ENCODE data around the gene BAZ1A. TPM values are rescaled to one million over a fixed set of nuclear protein-coding genes. Genes with fewer than 3 reads are reported as not detected.

BAZ1A gene
- total RNA-seq, 1 experiment from 2014 or later = 24.2 TPM

- TF ChIP-seq, protein P1, sequence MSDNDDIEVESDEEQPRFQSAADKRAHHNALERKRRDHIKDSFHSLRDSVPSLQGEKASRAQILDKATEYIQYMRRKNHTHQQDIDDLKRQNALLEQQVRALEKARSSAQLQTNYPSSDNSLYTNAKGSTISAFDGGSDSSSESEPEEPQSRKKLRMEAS (IDR thresholded peaks at IDR 0.05) = no peak
Measured at GRCh38 chr14:34723867-34724266, 151.3 kb downstream of the BAZ1A start (continued).

GRCh38 chr14:34722723-34723545 is 152.2 kb downstream of the BAZ1A start:
- peak overlapping the region; percentile 72 for H2AFZ ChIP-seq (ENCODE audit: low read depth, low read length, poor library complexity, severe bottlenecking)
- no peaks in the 10 kb centered on the region for H3K27me3 ChIP-seq (ENCODE audit: insufficient read depth, low read length)
- no peak overlapping the region for H3K4me3 ChIP-seq (replicated peaks in 1 of 2; ENCODE audit: low read depth in 1 of 2, low read length in 2 of 2)
- CTCF ChIA-PET = interaction anchor here (0.6 to 2.2 kb wide), 21 partner anchors 8 to 342 kb away, joined by 3 to 36 read pairs (median 5); partner anchors contain the start of gene CFL2
- peak overlapping the region; percentile 4; the same call in 1 of the 2 replicates for H3K9ac ChIP-seq (ENCODE audit: low read length)
- DNase-seq (ENCODE audit: low read depth, low spot score) (peak; percentile 61), ATAC-seq (peak; percentile 81)
- RAD21 ChIA-PET (ENCODE audit: low non-redundant PET in 1 of 2, low total read pairs in 2 of 2, uncharacterized antibody in 2 of 2, unreplicated experiment in 2 of 2) = interaction anchor here in 1 of 2 experiments (0.6 to 0.8 kb wide), 3 partner anchors 29 to 159 kb away, joined by 3 to 4 read pairs (median 3); no protein-coding TSS in a partner anchor
- H3K27ac ChIP-seq (ENCODE audit: low read depth, low read length) = peak overlapping the region; percentile 17; the same call in 1 of the 2 replicates
- H3K4me1 ChIP-seq (ENCODE audit: control insufficient read depth in 1 of 2, insufficient read depth in 2 of 2, low read length in 2 of 2) = peaks cover 8 to 15% of the 10 kb centered on the region in 2 experiments; a peak in 3 of 4 replicates
- H3K79me2 ChIP-seq (ENCODE audit: insufficient read depth, low read length) = no peaks in the 10 kb centered on the region
- no peaks in the 10 kb centered on the region for H4K20me1 ChIP-seq (ENCODE audit: insufficient read depth)
- H3K36me3 ChIP-seq (ENCODE audit: control insufficient read depth in 1 of 2, insufficient read depth in 2 of 2, low read length in 2 of 2) = no peaks in the 10 kb centered on the region
- no TSS peak for BruUV-seq (replicated peaks)
- TF ChIP-seq RAD21 (IDR thresholded peaks at IDR 0.05; ENCODE audit: low read depth) (peak; percentile 75), SP1 (IDR thresholded peaks at IDR 0.05; ENCODE audit: low read depth) (no peak), ZNF274 (IDR thresholded peaks at IDR 0.05; ENCODE audit: low read depth, low read length) (no peak)
- TF ChIP-seq, protein P1 (IDR thresholded peaks at IDR 0.05) = peak; percentile 27; the same call in 1 of the 2 replicates
- TF ChIP-seq, protein P2, sequence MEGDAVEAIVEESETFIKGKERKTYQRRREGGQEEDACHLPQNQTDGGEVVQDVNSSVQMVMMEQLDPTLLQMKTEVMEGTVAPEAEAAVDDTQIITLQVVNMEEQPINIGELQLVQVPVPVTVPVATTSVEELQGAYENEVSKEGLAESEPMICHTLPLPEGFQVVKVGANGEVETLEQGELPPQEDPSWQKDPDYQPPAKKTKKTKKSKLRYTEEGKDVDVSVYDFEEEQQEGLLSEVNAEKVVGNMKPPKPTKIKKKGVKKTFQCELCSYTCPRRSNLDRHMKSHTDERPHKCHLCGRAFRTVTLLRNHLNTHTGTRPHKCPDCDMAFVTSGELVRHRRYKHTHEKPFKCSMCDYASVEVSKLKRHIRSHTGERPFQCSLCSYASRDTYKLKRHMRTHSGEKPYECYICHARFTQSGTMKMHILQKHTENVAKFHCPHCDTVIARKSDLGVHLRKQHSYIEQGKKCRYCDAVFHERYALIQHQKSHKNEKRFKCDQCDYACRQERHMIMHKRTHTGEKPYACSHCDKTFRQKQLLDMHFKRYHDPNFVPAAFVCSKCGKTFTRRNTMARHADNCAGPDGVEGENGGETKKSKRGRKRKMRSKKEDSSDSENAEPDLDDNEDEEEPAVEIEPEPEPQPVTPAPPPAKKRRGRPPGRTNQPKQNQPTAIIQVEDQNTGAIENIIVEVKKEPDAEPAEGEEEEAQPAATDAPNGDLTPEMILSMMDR (IDR thresholded peaks at IDR 0.05 in 2 of 3, conservative IDR thresholded peaks at IDR 0.05 in 1 of 3; ENCODE audit: borderline replicate concordance in 1 of 3, insufficient read depth in 1 of 3, low read depth in 2 of 3, low read length in 2 of 3) = peak; percentile 57 to 72 (median 68); a peak in 5 of 6 replicates
- peak overlapping the region; percentile 33 for H3K4me2 ChIP-seq (ENCODE audit: low read length)
- POLR2A ChIA-PET = interaction anchor here (0.9 to 1.9 kb wide), 4 partner anchors 9 to 30 kb away, joined by 3 to 5 read pairs (median 4); no protein-coding TSS in a partner anchor
- H3K9me3 ChIP-seq (ENCODE audit: control insufficient read depth in 1 of 2, insufficient read depth in 1 of 2, low read depth in 1 of 2, low read length in 2 of 2) = no peaks in the 10 kb centered on the region
- intact Hi-C loops (cut with micrococcal nuclease) = loop anchor here (2.0 kb wide), 1 partner anchor 50 kb away; no protein-coding TSS in a partner anchor
- H3K9me2 ChIP-seq (ENCODE audit: insufficient read depth) = no peaks in the 10 kb centered on the region

Measured in HCT116 (cell line).